NCI-H2029 treated with DMSO at 0.1 percent for 48 hours (cell line): ENCODE data around the gene OS9.

Experiments
- DNase-seq: peaks from one replicate; lab custom pipeline; 2025; lab: John Stamatoyannopoulos, UW

Gene OS9

GRCh38 chr12:57769594-57769993 is 75.7 kb downstream of the OS9 start:
- no peak for DNase-seq

GRCh38 chr12:57770734-57771133 is 76.8 kb downstream of the OS9 start:
- no peak for DNase-seq
